GM12878 (cell line): ENCODE results near the gene MFSD11. TPM values are rescaled to one million over a fixed set of nuclear protein-coding genes. Genes with fewer than 3 reads are reported as not detected.

Source experiments
- ATAC-seq: fragments of 200-7000 bp; cut with Tn5 transposase; 3 replicates; pipeline ENCODE4 v1.9.1; 2020; ENCODE audit warnings: mild to moderate bottlenecking, moderate library complexity
- BruUV-seq: library from RNA; stranded (reverse); fragments of 400-500 nt; replicated peaks from 2 replicates; lab custom pipeline; 2021; lab: Mats Ljungman, UMichigan
- CTCF ChIA-PET: fragments of 300-600 bp; sonication (Branson Sonifier 250); formaldehyde crosslinking; extraction: SDS; loops from one replicate; lab custom pipeline; 2021; ENCODE audit warnings: inconsistent platforms; lab: Yijun Ruan, JAX
- POLR2A ChIA-PET: fragments of 350-600 bp; formaldehyde crosslinking; extraction: SDS; loops from one replicate; lab custom pipeline; 2021; ENCODE audit warnings: inconsistent platforms; lab: Charles Lee
- RAD21 ChIA-PET: fragments of 300-600 bp; sonication (Branson Sonifier 250); formaldehyde crosslinking; loops from one replicate; lab custom pipeline; 2023; ENCODE audit warnings: antibody characterized with exemption; ENCODE audit not compliant: unreplicated experiment; lab: Charles Lee
- SMC1A ChIA-PET: fragments of 300-600 bp; sonication (Branson Sonifier 250); formaldehyde crosslinking; loops from one replicate; lab custom pipeline; 2023; ENCODE audit not compliant: unreplicated experiment, uncharacterized antibody; lab: Charles Lee
- DNase-seq: peaks from one replicate; pipeline ENCODE4 v3.0.0-alpha.2; 2011; ENCODE audit warnings: low read depth, low spot score
- FAIRE-seq: peaks from 3 replicates; lab custom pipeline; 2011; peaks lifted over from hg19 to GRCh38; lab: Jason Lieb, UNC
- H2AFZ ChIP-seq: 2 replicates; pipeline ENCODE4 v1.6.0; 2011; ENCODE audit warnings: low read depth, low read length, control low read depth; ENCODE audit not compliant: control insufficient read depth
- H3K27ac ChIP-seq: 2 replicates; pipeline ENCODE4 v1.5.1; 2011; ENCODE audit warnings: control low read depth; ENCODE audit not compliant: control insufficient read depth, insufficient read depth
- H3K27me3 ChIP-seq, 2 experiments: replicated peaks in 1 of 2; 2 replicates each; pipeline versions ENCODE4 v1.6.0 to v1.6.1; 2011; ENCODE audit warnings: low read length in 1 of 2; ENCODE audit not compliant: control insufficient read depth in 2 of 2, insufficient read depth in 2 of 2
- H3K36me3 ChIP-seq, 2 experiments: 2 replicates each; pipeline ENCODE4 v1.5.1; 2011; ENCODE audit warnings: low read length in 1 of 2; ENCODE audit not compliant: control insufficient read depth in 2 of 2, insufficient read depth in 2 of 2
- H3K4me1 ChIP-seq: 2 replicates; pipeline ENCODE4 v1.6.1; 2011; ENCODE audit warnings: mild to moderate bottlenecking, low read length, moderate library complexity, mixed read lengths; ENCODE audit not compliant: control insufficient read depth, insufficient read depth
- H3K4me2 ChIP-seq: 2 replicates; pipeline ENCODE4 v1.6.0; 2011; ENCODE audit warnings: control low read depth; ENCODE audit not compliant: control insufficient read depth, insufficient read depth
- H3K4me3 ChIP-seq: fragments of 200-600 bp; sonication (generic); 2 replicates; pipeline ENCODE4 v1.5.1; 2016
- H3K79me2 ChIP-seq: 2 replicates; pipeline ENCODE4 v1.6.0; 2011; ENCODE audit warnings: low read length; ENCODE audit not compliant: control insufficient read depth, insufficient read depth
- H3K9ac ChIP-seq: 2 replicates; pipeline ENCODE4 v1.8.0; 2011; ENCODE audit warnings: low read length, control low read depth, mixed read lengths; ENCODE audit not compliant: control insufficient read depth, insufficient read depth
- H3K9me3 ChIP-seq: replicated peaks from 3 replicates; pipeline ENCODE4 v1.5.1; 2011; ENCODE audit warnings: mild to moderate bottlenecking, low read length; ENCODE audit not compliant: control insufficient read depth, insufficient read depth
- H4K20me1 ChIP-seq: 2 replicates; pipeline ENCODE4 v1.6.0; 2011; ENCODE audit not compliant: control insufficient read depth, insufficient read depth
- BRCA1 ChIP-seq: IDR thresholded peaks from 2 replicates; pipeline ENCODE4 v1.6.1; 2011; ENCODE audit warnings: low read depth, low read length, improper control_type of control experiment
- CHD4 ChIP-seq: fragments of 200-600 bp; sonication (generic); IDR thresholded peaks from 2 replicates; pipeline ENCODE4 v1.6.1; 2016; ENCODE audit warnings: mild to moderate bottlenecking
- DPF2 ChIP-seq: fragments of 450-650 bp; IDR thresholded peaks from 2 replicates; pipeline ENCODE4 v1.6.1; 2017; ENCODE audit warnings: mild to moderate bottlenecking
- E4F1 ChIP-seq: fragments of 450-650 bp; IDR thresholded peaks from 2 replicates; pipeline ENCODE4 v1.6.1; 2018; ENCODE audit warnings: borderline replicate concordance, mild to moderate bottlenecking; ENCODE audit not compliant: partially characterized antibody
- HDGF ChIP-seq: fragments of 450-650 bp; IDR thresholded peaks from 2 replicates; pipeline ENCODE4 v1.6.1; 2016; ENCODE audit warnings: antibody characterized with exemption
- JUND ChIP-seq: IDR thresholded peaks from 2 replicates; pipeline ENCODE4 v1.6.1; 2012; ENCODE audit warnings: low read depth, mild to moderate bottlenecking, low read length, improper control_type of control experiment, moderate library complexity
- POLR2AphosphoS2 ChIP-seq: IDR thresholded peaks from 2 replicates; pipeline ENCODE4 v1.6.1; 2011; ENCODE audit warnings: low read depth, mild to moderate bottlenecking, low read length, improper control_type of control experiment, moderate library complexity
- RAD21 ChIP-seq: IDR thresholded peaks from 2 replicates; pipeline ENCODE4 v1.6.1; 2011; ENCODE audit warnings: mild to moderate bottlenecking, low read depth, low read length, moderate library complexity; ENCODE audit not compliant: insufficient read depth
- WGBS: methylation state at CpG from one replicate; pipeline ENCODE4 v1.1.6; 2016; ENCODE audit warnings: low lambda C conversion rate; ENCODE audit not compliant: insufficient replicate concordance, insufficient coverage; ENCODE audit errors: missing lambda C conversion rate; 5-methylcytosine and 5-hydroxymethylcytosine counted together
- in situ Hi-C: fragments of 300-500 bp; cut with MboI; formaldehyde crosslinking; loops from 9 replicates; pipeline ENCODE4 v1.14.3; 2018; ENCODE audit warnings: mixed read lengths
- intact Hi-C: fragments of 100-400 bp; cut with micrococcal nuclease; formaldehyde crosslinking; loops from one replicate; pipeline ENCODE4 v1.14.2; 2022; ENCODE audit not compliant: unreplicated experiment
- polyA plus RNA-seq, 11 experiments: library from polyadenylated mRNA; depleted of rRNA in 4 of 11; unstranded in 6 of 11; stranded (reverse) in 5 of 11; fragments of >200 nt; fragmentation: Nextera tagmentation in 4 of 11; fragmentation: Illumina TruSeq in 1 of 11; extraction: Ambion mirVana in 4 of 11; extraction: Trizol in 1 of 11; gene quantifications; 1 replicate in 1 of 11; 2 replicates in 10 of 11; pipeline versions ENCODE4 v1.2.1 to v1.2.3, GENCODE V29; 2011 to 2016; ENCODE audit warnings: inconsistent platforms in 2 of 11, missing spikeins in 2 of 11, low read depth in 1 of 11
- total RNA-seq, 4 experiments: library from RNA; depleted of rRNA in 3 of 4; stranded (reverse); fragments of >200 nt in 3 of 4; fragmentation: Illumina TruSeq in 1 of 4; extraction: Trizol in 1 of 4; gene quantifications; 2 replicates each; pipeline versions ENCODE4 v1.2.1 to v1.2.3, GENCODE V29; 2013 to 2021
- TF ChIP-seq, protein P1 (sequence below): IDR thresholded peaks from 2 replicates; pipeline ENCODE4 v1.6.1; 2012; ENCODE audit warnings: improper control_type of control experiment, low read depth, low read length; ENCODE audit not compliant: insufficient replicate concordance
- TF ChIP-seq, protein P2 (sequence below): fragments of 150-350 bp; IDR thresholded peaks from 2 replicates; pipeline ENCODE4 v1.6.1; 2014; ENCODE audit warnings: mild to moderate bottlenecking, low read depth, low read length

The MFSD11 gene
- total and polyA plus RNA-seq, 10 of the 15 experiments (the other 5 are each of a cell fraction or from before 2014, with no cell fraction given) = 11.0 to 19.4 (median 15.5) TPM

DNA sequence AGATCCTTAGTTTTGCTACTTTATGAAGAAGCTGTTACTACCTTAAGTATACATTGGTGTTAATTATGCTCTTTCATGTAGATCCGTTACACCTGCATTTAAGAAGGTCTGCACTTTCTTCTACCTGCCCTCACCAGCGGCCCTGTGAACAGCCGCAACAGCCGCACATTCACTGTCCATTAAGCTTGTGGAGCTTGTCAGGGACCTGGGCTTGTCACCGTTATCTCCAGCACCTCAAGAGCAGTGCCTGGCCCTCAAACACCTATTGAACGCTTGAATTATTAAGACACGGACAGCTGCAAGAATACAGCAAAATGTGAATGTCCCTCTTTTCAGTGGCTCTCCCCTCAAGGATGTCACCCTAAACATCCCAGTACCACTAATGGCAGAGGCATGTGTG lies 24.2 kb upstream of the MFSD11 start:
- intact Hi-C loops = loop anchor here (10.0 kb wide), 1 partner anchor 89 kb away; no protein-coding TSS in a partner anchor
- POLR2A ChIA-PET = interaction anchor here (1.1 kb wide), 1 partner anchor 9 kb away, joined by 3 read pairs; no protein-coding TSS in a partner anchor
- ATAC-seq = no peak
- TF ChIP-seq, protein P1, sequence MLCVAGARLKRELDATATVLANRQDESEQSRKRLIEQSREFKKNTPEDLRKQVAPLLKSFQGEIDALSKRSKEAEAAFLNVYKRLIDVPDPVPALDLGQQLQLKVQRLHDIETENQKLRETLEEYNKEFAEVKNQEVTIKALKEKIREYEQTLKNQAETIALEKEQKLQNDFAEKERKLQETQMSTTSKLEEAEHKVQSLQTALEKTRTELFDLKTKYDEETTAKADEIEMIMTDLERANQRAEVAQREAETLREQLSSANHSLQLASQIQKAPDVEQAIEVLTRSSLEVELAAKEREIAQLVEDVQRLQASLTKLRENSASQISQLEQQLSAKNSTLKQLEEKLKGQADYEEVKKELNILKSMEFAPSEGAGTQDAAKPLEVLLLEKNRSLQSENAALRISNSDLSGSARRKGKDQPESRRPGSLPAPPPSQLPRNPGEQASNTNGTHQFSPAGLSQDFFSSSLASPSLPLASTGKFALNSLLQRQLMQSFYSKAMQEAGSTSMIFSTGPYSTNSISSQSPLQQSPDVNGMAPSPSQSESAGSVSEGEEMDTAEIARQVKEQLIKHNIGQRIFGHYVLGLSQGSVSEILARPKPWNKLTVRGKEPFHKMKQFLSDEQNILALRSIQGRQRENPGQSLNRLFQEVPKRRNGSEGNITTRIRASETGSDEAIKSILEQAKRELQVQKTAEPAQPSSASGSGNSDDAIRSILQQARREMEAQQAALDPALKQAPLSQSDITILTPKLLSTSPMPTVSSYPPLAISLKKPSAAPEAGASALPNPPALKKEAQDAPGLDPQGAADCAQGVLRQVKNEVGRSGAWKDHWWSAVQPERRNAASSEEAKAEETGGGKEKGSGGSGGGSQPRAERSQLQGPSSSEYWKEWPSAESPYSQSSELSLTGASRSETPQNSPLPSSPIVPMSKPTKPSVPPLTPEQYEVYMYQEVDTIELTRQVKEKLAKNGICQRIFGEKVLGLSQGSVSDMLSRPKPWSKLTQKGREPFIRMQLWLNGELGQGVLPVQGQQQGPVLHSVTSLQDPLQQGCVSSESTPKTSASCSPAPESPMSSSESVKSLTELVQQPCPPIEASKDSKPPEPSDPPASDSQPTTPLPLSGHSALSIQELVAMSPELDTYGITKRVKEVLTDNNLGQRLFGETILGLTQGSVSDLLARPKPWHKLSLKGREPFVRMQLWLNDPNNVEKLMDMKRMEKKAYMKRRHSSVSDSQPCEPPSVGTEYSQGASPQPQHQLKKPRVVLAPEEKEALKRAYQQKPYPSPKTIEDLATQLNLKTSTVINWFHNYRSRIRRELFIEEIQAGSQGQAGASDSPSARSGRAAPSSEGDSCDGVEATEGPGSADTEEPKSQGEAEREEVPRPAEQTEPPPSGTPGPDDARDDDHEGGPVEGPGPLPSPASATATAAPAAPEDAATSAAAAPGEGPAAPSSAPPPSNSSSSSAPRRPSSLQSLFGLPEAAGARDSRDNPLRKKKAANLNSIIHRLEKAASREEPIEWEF = no peak
- no peak for TF ChIP-seq DPF2
- TF ChIP-seq HDGF = no peak
- TF ChIP-seq, protein P2, sequence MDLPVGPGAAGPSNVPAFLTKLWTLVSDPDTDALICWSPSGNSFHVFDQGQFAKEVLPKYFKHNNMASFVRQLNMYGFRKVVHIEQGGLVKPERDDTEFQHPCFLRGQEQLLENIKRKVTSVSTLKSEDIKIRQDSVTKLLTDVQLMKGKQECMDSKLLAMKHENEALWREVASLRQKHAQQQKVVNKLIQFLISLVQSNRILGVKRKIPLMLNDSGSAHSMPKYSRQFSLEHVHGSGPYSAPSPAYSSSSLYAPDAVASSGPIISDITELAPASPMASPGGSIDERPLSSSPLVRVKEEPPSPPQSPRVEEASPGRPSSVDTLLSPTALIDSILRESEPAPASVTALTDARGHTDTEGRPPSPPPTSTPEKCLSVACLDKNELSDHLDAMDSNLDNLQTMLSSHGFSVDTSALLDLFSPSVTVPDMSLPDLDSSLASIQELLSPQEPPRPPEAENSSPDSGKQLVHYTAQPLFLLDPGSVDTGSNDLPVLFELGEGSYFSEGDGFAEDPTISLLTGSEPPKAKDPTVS = no peak
- no peak for TF ChIP-seq POLR2AphosphoS2
- no peak for TF ChIP-seq E4F1
- no peak for TF ChIP-seq CHD4
- no peak for TF ChIP-seq BRCA1
- TF ChIP-seq RAD21 = no peak
- no peak for TF ChIP-seq JUND
- TF ChIP-seq, all 136 proteins: peak for 0
- 96% methylated on average over 7 of the region's 7 CpGs for WGBS
- H4K20me1 ChIP-seq = peaks cover 5% of the 10 kb centered on the region
- ChIA-PET CTCF (interaction anchor here (0.9 to 6.5 kb wide), 16 partner anchors 9 to 192 kb away, joined by 3 to 65 read pairs (median 4); partner anchors contain the start of genes JMJD6 and METTL23), RAD21 (interaction anchor here (1.6 kb wide), 1 partner anchor 32 kb away, joined by 10 read pairs; no protein-coding TSS in a partner anchor), SMC1A (interaction anchor here (1.0 to 2.0 kb wide), 5 partner anchors 12 to 156 kb away, joined by 3 to 7 read pairs (median 3); no protein-coding TSS in a partner anchor)
- no peaks in the 10 kb centered on the region for H3K79me2 ChIP-seq
- in situ Hi-C loops = no loop called here
- H3K36me3 ChIP-seq = peaks cover 9 to 32% of the 10 kb centered on the region in 2 experiments
- H3K4me3 ChIP-seq = no peak overlapping the region
- DNase-seq (no peak), FAIRE-seq (no peak)
- H2AFZ ChIP-seq = no peak overlapping the region
- H3K4me1 ChIP-seq = peaks cover 8% of the 10 kb centered on the region
- no peak overlapping the region for H3K4me2 ChIP-seq
- no peaks in the 10 kb centered on the region for H3K9me3 ChIP-seq
- BruUV-seq = no TSS peak
- no peaks in the 10 kb centered on the region; a peak in 2 of 4 replicates for H3K27me3 ChIP-seq
- H3K27ac ChIP-seq = no peak overlapping the region
- H3K9ac ChIP-seq = no peak overlapping the region
